HepG2 (cell line): ENCODE data around the gene CYB5R3. TPM values are rescaled to one million over a fixed set of nuclear protein-coding genes. Genes with fewer than 3 reads are reported as not detected.

ENCODE experiments used
- CBX2 ChIP-seq, 2 experiments: fragments of 200-600 bp in 1 of 2; sonication (generic); formaldehyde crosslinking in 1 of 2; IDR thresholded peaks; 2 replicates each; pipeline versions ENCODE4 v1.7.0 to v1.8.1; 2018 to 2022; ENCODE audit warnings: low read depth in 2 of 2, low read length in 1 of 2, mild to moderate bottlenecking in 1 of 2, missing genetic modification reagents in 1 of 2
- ELF3 ChIP-seq: IDR thresholded peaks from 2 replicates; pipeline ENCODE4 v1.6.1; 2016; ENCODE audit warnings: missing genetic modification reagents, missing compliant biosample characterization
- GABPB1 ChIP-seq: IDR thresholded peaks from 2 replicates; pipeline ENCODE4 v1.6.1; 2016; ENCODE audit warnings: mild to moderate bottlenecking, missing genetic modification reagents, moderate library complexity, missing compliant biosample characterization
- HOXA3 ChIP-seq: sonication (generic); formaldehyde crosslinking; IDR thresholded peaks from 2 replicates; pipeline ENCODE4 v1.5.0; 2020; ENCODE audit warnings: missing genetic modification reagents
- JUN ChIP-seq: sonication (generic); formaldehyde crosslinking; IDR thresholded peaks from 2 replicates; pipeline ENCODE4 v1.4.0; 2020; ENCODE audit warnings: mild to moderate bottlenecking, missing genetic modification reagents
- MYC ChIP-seq: sonication (generic); formaldehyde crosslinking; IDR thresholded peaks from 2 replicates; pipeline ENCODE4 v1.9.0; 2021; ENCODE audit warnings: missing genetic modification reagents, borderline replicate concordance
- NFE2L1 ChIP-seq: sonication (generic); formaldehyde crosslinking; IDR thresholded peaks from 2 replicates; pipeline ENCODE4 v1.4.0; 2020; ENCODE audit warnings: missing genetic modification reagents, mild to moderate bottlenecking, borderline replicate concordance
- RERE ChIP-seq: IDR thresholded peaks from 2 replicates; pipeline ENCODE4 v1.6.1; 2016; ENCODE audit warnings: low read depth, missing genetic modification reagents, missing compliant biosample characterization
- RXRA ChIP-seq: sonication (generic); formaldehyde crosslinking; IDR thresholded peaks from 2 replicates; pipeline ENCODE4 v1.5.1; 2020; ENCODE audit warnings: missing genetic modification reagents
- SCMH1 ChIP-seq: sonication (generic); formaldehyde crosslinking; IDR thresholded peaks from 2 replicates; pipeline ENCODE4 v1.9.0; 2021; ENCODE audit warnings: missing genetic modification reagents, mild to moderate bottlenecking, borderline replicate concordance
- SIX1 ChIP-seq: sonication (generic); formaldehyde crosslinking; IDR thresholded peaks from 2 replicates; pipeline ENCODE4 v1.4.0; 2020; ENCODE audit warnings: missing genetic modification reagents, borderline replicate concordance
- SNRNP70 ChIP-seq: fragments of 200-400 bp; formaldehyde crosslinking; IDR thresholded peaks from 2 replicates; pipeline ENCODE4 v1.6.1; 2017; ENCODE audit warnings: mild to moderate bottlenecking, low read depth, low read length, moderate library complexity
- TFE3 ChIP-seq: IDR thresholded peaks from 2 replicates; pipeline ENCODE4 v1.6.1; 2016
- ZKSCAN8 ChIP-seq: IDR thresholded peaks from 2 replicates; pipeline ENCODE4 v1.6.1; 2016; ENCODE audit warnings: borderline replicate concordance, missing genetic modification reagents, missing compliant biosample characterization
- ZNF343 ChIP-seq: sonication (generic); formaldehyde crosslinking; IDR thresholded peaks from 2 replicates; pipeline ENCODE4 v1.4.0; 2020; ENCODE audit warnings: mild to moderate bottlenecking, missing genetic modification reagents
- ZNF430 ChIP-seq: sonication (generic); formaldehyde crosslinking; IDR thresholded peaks from 2 replicates; pipeline ENCODE4 v1.9.0; 2021; ENCODE audit warnings: mild to moderate bottlenecking, missing genetic modification reagents
- ZNF652 ChIP-seq: IDR thresholded peaks from 2 replicates; pipeline ENCODE4 v1.6.1; 2016; ENCODE audit warnings: low read depth, borderline replicate concordance
- ZNF709 ChIP-seq: sonication (generic); formaldehyde crosslinking; IDR thresholded peaks from 2 replicates; pipeline ENCODE4 v1.5.0; 2020; ENCODE audit warnings: mild to moderate bottlenecking, missing genetic modification reagents
- polyA plus RNA-seq, 8 experiments: library from polyadenylated mRNA; depleted of rRNA in 3 of 8; stranded (reverse) in 7 of 8; unstranded in 1 of 8; fragments of >200 nt; fragmentation: Illumina TruSeq in 4 of 8; extraction: Trizol in 4 of 8; gene quantifications; 2 replicates each; pipeline versions ENCODE4 v1.2.1 to v1.2.3, GENCODE V29; 2011 to 2016; ENCODE audit warnings: low read depth in 4 of 8, missing spikeins in 1 of 8, mixed read lengths in 1 of 8; ENCODE audit not compliant: insufficient read depth in 1 of 8
- total RNA-seq, 5 experiments: library from RNA; depleted of rRNA; stranded (reverse); fragments of >200 nt; fragmentation: Illumina TruSeq; extraction: Trizol; gene quantifications; 2 replicates each; pipeline ENCODE4 v1.2.3, GENCODE V29; 2016; ENCODE audit warnings: low read depth in 1 of 5
- TF ChIP-seq, protein P1 (sequence below): sonication (generic); formaldehyde crosslinking; IDR thresholded peaks from 2 replicates; pipeline ENCODE4 v1.8.0; 2022; ENCODE audit warnings: low read depth, missing genetic modification reagents

The CYB5R3 gene
- total and polyA plus RNA-seq, 2 of the 13 experiments (the other 11 are each of a cell fraction or from before 2014, with no cell fraction given), result 32.4 to 305 TPM

GRCh38 chr22:42648368-42649245 is 585 bp downstream of the CYB5R3 start (continued):
- TF ChIP-seq RERE (CRISPR knock-in tag) (0 out of 2 replicates have a peak, but pooled peaks have one; percentile 42), SNRNP70 (no peak), ZNF430 (CRISPR knock-in tag) (no peak), ZNF343 (0 out of 2 replicates have a peak, but pooled peaks have one; percentile 5), NFE2L1 (CRISPR knock-in tag) (peak; percentile 33; the same call in 1 of the 2 replicates), HOXA3 (CRISPR knock-in tag) (peak; percentile 87), MYC (peak; percentile 87), ZNF652 (no peak; the same call in 1 of the 2 replicates), SCMH1 (CRISPR knock-in tag) (no peak), RXRA (peak; percentile 82), GABPB1 (CRISPR knock-in tag) (peak; percentile 80), ZNF709 (CRISPR knock-in tag) (peak; percentile 47; the same call in 1 of the 2 replicates), JUN (CRISPR knock-in tag) (no peak), CBX2 (IDR thresholded peaks at IDR 0.05; ENCODE audit: low read depth, low read length) (no peak), CBX2 (CRISPR knock-in tag; IDR thresholded peaks at IDR 0.05; ENCODE audit: low read depth) (no peak; the same call in 1 of the 2 replicates), ZKSCAN8 (CRISPR knock-in tag) (peak; percentile 84), SIX1 (CRISPR knock-in tag) (peak; percentile 65; the same call in 1 of the 2 replicates), ELF3 (CRISPR knock-in tag) (peak; percentile 77), TFE3 (CRISPR knock-in tag) (0 out of 2 replicates have a peak, but pooled peaks have one; percentile 40)
- TF ChIP-seq, protein P1, sequence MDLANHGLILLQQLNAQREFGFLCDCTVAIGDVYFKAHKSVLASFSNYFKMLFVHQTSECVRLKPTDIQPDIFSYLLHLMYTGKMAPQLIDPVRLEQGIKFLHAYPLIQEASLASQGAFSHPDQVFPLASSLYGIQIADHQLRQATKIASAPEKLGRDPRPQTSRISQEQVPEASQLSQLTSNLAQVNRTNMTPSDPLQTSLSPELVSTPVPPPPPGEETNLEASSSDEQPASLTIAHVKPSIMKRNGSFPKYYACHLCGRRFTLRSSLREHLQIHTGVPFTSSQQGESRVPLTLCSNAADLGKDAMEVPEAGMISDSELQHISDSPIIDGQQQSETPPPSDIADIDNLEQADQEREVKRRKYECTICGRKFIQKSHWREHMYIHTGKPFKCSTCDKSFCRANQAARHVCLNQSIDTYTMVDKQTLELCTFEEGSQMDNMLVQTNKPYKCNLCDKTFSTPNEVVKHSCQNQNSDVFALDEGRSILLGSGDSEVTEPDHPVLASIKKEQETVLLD (CRISPR knock-in tag), result no peak; the same call in 1 of the 2 replicates
